ENCODE results near the gene PLA2G4E. TPM values are rescaled to one million over a fixed set of nuclear protein-coding genes. Genes with fewer than 3 reads are reported as not detected.

The PLA2G4E gene
- total RNA-seq, 1 donor from 2014 or later, result not detected

DNA sequence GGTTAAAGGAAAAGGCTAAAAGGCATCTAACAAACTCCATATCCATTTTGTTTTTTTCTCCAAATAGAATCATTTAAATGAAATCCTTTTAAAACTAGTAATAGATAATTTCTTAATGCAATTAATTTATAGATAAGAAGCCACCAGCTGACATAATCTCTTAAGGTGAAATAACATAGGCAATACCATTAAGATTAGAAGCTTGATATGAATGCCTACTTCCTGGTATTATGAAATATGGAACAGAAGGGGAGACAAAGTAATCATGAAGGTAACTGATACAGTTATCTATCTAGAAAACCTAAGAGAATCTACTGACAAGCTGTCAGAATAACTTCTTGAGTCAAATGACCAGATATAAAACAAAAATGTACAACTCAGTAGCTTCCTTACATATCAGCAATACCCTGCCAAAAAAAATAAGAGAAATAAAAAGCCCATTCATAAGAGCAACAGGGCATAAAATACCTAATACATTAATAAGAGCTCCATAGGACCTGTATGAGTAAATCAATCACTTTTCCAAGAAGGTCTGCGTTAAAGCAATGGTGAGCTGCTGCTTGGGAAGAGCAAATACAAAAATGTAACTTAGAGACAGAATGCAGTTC lies 59.1 kb downstream of the PLA2G4E start:
- FAIRE-seq (no peak), DNase-seq (ENCODE audit: low spot score in 2 of 2) (no peak)

DNA sequence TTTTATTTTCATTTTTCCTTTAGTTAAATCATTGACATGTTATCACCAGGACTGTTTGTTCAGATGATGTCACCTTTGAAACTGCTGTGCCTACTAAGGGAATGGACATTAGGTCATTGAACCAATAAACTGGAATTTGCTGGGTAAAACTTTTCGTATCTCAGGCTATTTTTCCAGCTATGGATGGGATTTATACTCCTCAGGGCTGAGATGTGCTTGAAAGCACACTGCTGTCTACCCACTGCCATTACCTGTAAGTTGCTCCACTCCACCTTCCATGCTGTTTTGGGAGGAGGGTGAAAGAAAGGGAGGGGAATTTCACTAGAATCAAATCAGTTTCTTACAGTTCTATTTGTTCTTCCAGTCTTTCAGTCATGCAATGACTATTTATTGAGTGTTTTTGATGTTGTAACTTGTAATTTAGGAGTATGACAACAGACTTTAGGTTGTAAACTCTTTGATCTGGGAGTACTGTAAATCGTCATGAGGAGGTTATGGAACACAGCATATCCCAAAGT lies 59.8 kb downstream of the PLA2G4E start:
- no peak for FAIRE-seq
- DNase-seq (ENCODE audit: low spot score in 2 of 2), result no peak

DNA sequence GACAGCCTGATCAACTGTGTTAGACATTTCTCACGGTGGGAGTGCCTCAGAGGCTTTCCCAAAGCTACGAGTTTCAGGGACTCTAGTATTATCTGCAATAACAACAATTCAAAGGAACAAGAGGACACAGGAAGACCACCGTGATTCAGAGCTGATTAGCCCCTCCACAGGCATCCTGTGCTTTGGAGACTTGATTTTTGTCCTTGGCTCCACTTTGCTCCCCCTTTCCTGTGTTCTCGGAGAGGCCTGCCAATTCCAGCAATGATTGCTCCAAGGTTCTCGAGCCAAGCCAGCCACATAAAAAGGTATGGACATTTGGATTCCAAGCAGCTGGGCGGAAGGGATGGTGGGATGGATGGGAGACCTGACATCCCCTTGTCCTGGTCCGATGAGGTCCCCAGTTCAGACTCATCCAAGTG lies 62.8 kb downstream of the PLA2G4E start:
- FAIRE-seq, result no peak
- no peak for DNase-seq (ENCODE audit: low spot score in 2 of 2)

DNA sequence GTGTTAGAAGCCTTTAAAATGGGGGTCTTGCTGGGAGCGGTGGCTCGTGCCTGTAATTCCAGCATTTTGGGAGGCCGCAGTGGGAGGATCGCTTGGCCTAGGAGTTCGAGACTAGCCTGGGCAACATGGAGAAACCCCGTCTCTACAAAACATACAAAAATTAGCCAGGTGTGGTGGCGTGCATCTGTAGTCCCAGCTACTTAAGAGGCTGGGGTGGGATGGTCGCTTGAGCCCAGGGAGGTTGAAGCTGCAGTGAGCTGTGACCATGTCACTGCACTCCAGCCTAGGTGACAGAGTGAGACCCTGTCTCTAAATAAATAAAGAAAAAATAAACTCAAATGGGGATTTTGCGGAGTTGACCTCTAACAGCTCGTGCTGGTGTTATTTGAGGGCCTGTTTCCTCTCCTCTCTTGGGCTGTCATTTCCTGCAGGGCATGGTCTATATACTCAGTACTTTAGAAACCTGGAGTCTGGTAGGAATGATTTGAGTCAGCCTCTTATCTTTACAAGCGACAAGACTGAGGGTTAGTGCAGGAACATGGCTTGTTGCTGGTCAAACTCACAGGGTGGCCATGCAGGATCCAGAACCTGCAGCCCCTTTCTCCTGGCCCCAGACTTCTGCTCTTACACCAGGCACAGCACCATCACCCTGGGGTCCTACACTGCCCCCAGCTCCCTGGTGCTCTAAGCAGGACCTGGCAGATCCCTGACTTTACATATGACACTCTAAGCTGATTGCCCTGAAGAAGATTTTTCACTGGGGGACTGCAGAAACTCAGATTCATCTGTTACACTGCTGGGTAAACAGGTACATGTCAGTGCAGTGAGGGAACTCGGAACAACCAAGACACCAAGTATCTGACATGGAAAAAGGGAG lies 63.6 kb downstream of the PLA2G4E start:
- FAIRE-seq (no peak), DNase-seq (ENCODE audit: low spot score in 2 of 2) (no peak)

DNA sequence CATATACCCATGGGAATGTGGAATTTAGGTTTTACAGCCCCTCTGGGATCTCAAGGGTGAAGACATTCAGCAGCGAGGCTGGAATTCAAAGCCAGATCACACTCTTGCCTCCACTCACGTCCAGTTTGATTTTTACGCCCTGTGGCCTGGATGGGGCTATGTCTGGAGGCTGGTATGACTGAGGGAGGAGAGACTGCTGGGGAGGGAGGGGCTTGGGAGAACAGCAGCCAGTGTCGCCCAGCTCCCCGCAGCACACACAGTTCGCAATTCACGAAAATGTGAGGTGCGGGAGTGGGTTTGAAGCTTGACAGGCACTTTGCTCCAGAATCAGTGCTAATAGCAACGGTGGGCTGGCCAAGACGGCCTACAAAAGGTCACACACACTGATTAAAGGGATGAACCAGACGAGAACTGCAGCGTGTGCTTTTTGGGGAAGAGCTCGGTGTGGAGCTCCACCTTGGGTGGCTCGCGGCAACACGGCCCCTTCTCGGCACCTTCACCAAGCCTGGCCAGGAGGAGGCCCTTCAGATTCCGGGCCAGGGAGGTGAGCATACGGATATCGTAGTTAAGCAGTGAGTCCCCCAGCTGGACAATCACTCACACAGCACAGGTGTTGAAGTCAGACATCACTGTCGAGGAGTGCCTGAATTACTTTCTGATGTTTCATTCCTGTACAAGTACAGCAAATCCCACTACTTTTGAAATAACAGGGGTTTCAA lies 64.9 kb downstream of the PLA2G4E start:
- FAIRE-seq (no peak), DNase-seq (ENCODE audit: low spot score in 2 of 2) (no peak)

DNA sequence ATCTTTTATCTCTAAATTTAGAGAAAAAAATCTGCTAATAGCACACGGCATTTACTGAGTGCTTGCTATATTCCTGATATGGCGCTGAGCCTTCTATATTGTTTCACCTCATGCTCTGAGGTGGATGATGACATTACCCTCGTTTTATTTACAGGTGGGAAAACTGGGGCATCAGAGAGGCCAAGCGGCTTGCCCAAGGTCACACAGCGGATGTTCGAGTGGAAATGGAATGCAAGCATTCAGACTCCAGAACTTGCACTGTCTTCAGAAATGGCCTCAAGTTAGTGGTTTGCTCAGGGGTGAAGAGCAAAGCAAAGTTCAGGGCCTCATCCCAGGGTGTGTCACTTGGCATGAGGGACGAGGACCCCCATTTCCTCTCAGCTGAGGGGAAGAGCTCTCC lies 65.7 kb downstream of the PLA2G4E start:
- no peak for FAIRE-seq
- DNase-seq (ENCODE audit: low spot score in 2 of 2), result no peak

DNA sequence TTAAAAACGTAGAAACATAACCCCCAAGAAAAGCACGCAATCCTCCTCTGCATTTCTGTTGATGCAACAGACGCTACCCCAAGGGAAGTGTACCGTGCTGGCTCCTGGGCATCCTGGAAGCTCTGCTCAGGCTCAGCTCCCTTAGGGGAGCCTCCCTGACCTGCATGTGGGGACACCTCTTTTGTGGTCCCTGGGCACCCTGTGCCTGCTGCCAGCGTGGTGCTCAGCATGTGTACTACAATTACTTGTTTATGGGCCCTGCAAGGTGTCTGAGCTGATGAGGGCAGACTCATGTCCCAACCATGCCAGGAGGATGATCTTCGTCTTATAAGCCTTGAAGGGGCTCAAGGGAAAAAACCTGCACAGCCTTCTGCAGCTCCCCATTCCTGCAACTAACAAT lies 66.8 kb downstream of the PLA2G4E start:
- DNase-seq (ENCODE audit: low spot score in 2 of 2) (no peak), FAIRE-seq (no peak)

DNA sequence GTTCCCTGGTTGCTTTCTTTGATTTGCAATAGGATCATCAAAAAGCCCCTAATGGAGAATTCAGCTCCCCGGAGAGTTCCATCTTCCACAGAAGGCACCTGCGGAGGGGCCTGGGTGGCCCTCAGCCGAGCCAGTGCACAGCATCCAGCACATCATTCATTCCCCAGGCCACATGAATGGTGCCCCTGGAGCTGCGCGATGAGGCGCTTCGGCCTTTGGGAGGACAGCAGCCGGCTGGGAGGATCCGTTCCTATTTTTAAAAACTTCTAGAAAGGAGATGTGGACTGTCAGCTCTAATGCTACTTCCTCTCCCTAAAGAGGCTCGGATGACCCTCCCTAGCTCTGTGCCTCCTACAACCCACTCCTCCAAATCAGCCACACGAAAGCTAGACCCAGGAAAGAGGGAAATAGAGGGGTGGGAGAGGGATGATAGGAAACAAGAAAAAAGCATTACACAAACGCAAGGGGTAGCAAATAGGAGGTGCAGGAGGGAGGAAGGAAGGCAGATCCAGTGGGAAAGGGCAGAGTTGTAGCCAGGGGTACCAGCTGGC lies 68.8 kb downstream of the PLA2G4E start:
- no peak for FAIRE-seq

DNA sequence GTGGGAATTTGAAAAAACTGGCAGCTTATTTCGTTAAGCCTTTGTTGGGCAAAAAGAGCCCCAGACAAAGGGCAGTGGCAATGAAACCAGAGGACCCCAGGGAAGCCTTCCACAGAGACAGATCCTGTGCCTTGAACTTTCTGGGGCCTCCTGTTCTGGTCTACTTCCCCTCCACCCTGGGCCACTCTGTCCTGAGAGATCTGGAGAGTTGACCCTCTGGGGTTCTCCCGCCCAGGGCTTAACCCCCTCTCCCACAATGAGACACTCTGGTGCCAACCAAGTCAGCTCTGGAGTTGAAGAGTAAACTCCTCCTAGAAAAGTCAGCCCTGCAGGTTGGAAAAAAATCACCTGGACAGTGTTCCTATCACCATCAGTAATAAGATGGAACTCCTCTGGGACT lies 69.3 kb downstream of the PLA2G4E start:
- no peak for DNase-seq (ENCODE audit: low spot score in 2 of 2)
- FAIRE-seq, result no peak

More for the DNA sequence above, 68.8 kb downstream of the PLA2G4E start:
- no peak for DNase-seq (ENCODE audit: low spot score in 2 of 2)

DNA sequence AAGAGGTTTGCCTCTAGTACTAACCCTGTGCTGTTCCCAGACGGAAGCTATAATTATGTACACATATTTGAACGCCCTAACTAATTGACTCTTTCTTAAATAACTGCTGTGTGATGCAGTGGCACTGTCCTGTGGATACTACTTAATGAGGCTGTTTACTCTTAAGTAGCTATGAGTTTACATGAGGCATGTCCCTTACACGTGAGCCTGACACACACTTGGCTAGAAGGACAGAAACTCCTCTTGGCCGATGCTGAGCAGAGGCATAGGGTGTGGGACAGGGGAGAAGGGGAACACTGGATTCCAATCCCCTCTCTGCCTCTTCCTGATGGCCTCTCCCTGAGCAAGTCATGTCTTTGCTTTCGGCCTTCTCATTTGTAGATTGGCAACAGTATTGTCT lies 70.4 kb downstream of the PLA2G4E start:
- DNase-seq (ENCODE audit: low spot score in 2 of 2), result no peak
- FAIRE-seq, result no peak

DNA sequence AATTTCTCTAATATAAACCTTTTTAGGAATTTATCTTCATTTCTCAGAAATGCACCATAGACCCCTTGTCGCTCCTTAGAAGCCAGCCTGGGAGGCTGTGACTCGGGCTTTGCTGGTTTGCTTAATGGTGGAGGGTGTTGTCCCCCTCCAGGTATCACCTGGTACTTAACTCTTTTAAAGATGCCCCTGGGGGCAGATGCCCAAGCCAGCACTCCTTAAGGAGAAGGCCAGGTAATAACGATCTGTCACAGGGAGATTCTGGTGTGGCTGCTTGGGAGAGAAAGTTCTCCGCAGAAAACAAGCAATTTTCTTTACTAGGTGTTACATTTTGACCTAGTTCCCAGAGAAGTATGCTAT lies 70.7 kb downstream of the PLA2G4E start:
- FAIRE-seq, result no peak
- no peak for DNase-seq (ENCODE audit: low spot score in 2 of 2)

DNA sequence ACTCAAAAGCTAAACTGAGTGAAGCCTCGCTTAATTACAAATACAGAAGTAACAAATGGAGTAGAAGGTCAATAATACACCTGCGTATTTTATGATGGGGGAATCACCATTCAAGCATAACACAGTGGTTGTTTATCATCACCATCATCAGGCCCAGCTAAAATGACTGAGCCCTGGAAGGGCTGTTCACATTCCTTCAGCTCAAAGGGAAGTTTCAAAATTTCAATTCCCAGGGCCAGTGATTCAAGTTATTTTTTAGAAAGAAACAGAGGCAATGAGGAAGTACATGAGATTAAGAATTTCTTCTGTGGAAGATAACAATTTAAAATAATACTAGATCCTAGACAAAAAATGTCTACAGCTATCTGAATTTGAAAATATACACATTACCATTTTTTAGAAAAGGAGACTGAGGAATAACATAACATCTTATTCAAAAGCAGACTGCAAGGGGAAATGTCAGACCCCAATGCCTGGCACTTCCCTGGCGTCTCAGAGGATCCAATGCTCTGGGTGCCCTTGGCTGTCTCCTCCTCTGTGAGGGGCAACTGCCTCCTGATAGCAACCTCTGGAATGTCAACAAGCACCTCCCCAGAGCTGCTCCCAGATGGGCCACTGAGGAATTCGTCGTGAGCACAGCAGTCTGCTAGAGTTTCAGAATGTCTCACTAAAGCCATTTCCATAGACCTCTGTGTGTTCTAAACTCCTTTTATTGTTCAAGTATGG lies 71.3 kb downstream of the PLA2G4E start:
- FAIRE-seq (no peak), DNase-seq (ENCODE audit: low spot score in 2 of 2) (no peak)

DNA sequence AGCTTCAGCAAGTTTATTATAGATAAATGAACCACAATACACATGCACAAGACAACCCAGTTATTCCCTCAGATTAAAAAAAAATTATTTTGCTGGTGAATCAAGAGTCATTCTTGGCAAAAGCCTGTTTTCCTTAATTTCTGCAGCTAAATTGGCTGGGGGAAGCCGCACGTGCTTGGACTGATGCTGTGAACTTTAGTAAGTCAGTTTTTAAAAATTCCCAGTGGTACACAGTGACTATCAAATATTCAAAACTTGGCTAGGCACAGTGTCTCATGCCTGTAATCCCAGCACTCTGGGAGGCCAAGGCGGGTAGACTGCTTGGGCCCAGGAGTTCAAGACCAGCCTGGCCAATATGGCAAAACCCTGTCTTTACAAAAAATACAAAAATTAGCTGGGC lies 72.4 kb downstream of the PLA2G4E start:
- DNase-seq (ENCODE audit: low spot score in 2 of 2) (no peak), FAIRE-seq (no peak)

DNA sequence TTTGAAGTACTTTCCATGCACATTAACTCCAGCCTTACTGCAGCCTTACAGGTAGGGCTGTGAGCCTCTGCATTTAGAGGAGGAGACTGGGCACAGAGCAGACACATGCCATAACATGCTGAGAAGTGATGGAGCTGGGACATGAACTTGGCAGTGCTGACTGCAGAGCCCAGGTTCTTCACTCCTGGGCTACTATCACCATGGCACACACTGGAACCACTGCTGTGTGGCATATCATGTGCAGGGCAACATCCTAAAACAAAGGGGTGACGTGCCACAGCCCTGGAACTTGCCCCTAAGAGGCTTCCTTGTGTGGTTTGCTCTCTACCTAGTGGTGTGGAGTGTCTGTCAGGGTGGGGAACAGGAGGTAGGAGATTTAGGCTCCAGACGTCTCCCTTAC lies 73.9 kb downstream of the PLA2G4E start:
- no peak for DNase-seq (ENCODE audit: low spot score in 2 of 2)
- no peak for FAIRE-seq

DNA sequence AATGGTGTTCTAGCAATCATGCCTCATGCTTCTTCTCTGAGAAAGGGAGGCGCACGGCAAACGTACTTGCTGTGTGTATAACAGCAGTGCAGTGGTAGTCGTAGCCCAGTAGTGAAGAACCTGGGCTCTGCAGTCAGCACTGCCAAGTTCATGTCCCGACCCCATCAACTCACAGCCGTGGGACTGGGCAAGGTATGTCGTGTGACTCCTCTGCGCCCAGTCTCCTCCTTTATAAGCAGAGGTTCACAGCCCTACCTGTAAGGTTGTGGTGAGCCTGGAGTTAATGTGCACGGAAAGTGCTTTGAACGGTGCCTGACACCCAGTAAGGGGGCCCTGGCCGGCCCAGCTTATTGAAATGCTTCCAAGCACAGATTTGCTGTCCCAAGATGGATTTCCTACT lies 75.1 kb downstream of the PLA2G4E start:
- FAIRE-seq (no peak), DNase-seq (ENCODE audit: low spot score in 2 of 2) (no peak)

DNA sequence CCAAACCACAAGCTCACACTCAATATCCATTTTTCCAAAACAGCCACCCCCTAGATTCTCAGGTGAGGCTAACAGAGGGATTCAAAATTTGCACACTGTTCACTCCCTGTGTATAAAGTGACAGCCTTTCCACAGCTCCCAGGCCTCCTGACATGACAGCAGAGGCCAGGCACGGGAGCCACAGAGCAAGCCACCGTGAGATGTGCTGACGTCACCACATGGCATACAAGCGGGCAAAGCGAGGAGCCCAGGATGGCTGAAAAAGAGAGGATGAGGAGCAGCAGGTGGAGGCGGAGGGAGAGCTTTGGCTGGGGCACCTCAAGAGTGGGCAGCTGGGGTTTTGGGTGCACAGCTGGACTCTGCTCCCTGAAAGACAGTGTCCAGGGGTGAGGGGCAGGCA lies 75.6 kb downstream of the PLA2G4E start:
- FAIRE-seq, result no peak
- DNase-seq (ENCODE audit: low spot score in 2 of 2), result no peak

DNA sequence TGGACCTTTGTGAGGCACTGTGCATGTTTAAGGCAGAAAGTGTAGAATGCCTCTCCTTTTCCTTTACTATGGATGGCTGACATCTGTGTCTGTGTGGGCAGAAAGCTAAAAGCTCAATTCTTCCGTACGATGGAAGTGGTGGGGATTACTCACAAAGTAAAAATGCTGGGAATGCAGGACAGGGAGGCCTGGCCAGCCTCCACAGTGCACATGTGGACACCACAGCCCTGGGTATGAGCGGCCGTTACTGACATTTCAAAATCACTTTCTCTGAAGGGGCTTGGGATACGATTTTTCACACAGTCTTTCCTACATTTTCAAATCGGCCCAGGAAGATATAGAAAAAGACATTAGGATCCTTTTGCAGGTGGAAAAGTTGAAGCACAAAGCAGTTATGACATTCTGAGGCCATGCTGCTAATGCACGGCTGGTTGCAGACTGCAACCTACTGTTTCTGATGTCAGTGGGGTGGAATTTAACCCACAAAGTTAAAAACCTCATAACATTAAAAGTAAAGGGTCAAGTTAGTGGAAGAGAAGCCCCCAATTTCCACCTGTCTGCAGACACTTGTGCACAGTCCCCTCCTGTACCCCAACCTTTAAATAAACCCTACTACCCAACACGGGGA lies 76.4 kb downstream of the PLA2G4E start:
- DNase-seq (ENCODE audit: low spot score in 2 of 2) (no peak), FAIRE-seq (no peak)

DNA sequence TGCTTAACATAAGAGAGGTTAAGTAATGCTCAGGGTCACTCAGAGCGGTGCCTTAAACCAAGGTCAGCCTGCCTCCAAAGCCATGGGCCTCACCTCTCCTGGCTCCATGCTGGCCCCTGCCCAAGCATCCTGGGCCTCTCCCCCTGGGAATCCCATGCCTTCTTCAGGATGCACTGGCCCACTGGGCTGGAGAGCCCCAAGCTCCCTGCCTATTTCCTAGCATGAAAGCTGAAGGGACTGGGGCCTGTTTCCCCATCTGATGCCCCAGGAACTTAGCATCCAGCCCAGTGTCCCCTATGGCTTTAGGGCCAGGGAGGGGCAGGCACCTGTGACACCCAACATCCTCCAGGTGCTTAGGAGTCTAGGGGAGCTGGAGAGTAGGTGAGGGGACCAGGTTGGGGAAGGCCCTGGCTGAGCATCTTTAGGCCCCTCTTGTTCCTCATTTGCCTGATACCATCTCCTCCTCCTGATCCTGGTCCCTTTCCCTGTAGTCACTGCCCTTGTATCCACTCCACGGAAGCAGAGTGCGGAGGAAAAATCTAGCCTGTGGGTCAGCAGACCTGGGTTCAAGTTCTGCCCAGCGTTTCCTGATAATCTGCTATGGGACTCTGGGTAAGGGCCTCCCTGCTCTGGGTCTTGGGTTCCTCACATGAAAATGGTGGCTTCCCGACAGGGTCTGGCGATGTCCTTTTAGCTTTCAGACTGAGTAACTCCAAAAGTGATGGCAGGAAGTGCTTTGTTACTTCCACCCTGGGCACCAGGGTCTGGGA lies 77.1 kb downstream of the PLA2G4E start:
- DNase-seq (ENCODE audit: low spot score in 2 of 2) (no peak), FAIRE-seq (no peak)

DNA sequence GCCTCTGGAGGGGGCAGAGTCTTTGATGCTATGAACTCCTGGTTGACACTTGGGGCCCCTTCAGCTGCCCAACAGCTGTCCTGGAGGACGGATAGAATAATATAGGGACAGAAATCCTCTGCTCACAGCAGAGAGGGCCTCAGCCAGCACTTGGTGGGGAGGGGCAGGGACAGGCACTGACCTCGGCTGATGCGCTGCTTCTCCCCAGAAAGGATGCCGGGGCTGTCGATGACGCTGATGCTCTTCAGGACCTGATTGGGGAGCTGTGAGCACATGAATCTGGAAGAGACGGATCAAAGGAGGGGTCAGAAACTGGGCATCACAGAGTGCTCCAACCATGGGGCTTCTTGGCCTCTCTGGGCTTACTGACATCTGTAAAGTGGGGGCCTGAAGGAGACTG lies 78.0 kb downstream of the PLA2G4E start:
- DNase-seq (ENCODE audit: low spot score in 2 of 2) (no peak), FAIRE-seq (no peak)
